ENCODE results near the gene SLC6A11.

The SLC6A11 gene

GRCh38 chr3:10792208-10792607, 23.8 kb upstream of the SLC6A11 start:
- no peak for DNase-seq

- DNase-seq, result no peak
These were observed 17.2 kb upstream of the SLC6A11 start for GRCh38 chr3:10798600-10799367.

DNA sequence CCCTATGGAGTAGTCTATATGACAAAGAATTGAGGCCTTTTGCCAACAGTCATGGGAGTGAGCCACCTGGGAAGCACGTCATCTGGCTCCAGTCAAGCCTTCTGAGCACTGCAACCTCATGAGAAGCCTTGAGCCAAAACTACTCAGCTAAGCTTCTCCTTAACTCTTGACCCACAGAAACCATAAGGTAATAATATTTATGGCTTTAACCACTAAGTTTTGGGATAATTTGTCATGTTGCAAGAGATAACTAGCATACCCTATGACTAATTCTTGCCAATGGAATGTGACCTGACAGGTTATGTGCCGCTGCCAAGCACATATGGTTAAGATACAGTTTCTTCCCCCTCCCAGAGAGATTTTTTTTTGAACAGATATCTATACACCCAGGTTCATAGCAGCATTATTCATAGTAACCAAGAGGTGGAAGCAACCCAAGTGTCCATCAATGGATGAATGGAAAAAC, 11.8 kb upstream of the SLC6A11 start:
- no peak for DNase-seq

DNA sequence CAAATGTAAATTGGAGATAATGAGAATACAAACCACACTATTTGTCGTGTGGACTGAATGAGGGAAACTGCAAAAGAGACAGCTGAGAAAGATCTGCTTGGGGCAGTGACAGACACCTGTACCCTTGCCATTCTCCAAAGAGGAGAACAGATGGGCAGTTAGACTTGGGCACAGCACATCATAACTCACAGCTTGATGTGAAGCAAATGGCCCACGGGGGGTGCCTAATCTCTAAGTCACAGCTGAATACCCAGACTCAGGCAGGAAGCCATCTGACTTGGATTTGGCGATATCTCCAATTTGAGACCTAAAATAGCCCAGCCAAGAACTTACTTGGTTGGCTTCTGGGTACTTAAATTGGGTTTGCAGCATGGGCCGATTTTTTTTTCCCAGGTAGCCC, 10.0 kb upstream of the SLC6A11 start:
- DNase-seq, result no peak

- no peak for DNase-seq
These were observed 7.8 kb upstream of the SLC6A11 start for GRCh38 chr3:10808130-10808735.

DNA sequence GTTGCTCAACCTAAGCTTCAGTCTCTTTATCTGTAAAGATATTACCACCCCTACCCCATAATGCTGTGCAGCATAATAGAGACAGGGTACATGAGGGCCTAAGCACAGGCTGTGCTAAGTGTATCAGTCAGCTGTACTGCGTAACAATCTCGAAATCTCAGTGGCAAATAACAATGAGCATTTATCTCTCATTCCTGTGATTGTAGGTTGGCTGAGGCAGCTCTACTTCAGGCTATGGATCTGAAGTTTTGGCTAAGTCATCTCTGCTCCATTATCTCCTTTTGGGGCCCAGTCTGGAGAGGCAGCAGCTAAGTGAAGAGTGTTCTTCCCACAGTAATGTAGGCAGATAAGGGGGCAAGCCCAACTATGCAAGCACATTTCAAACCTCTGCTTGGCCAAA, 7.1 kb upstream of the SLC6A11 start:
- no peak for DNase-seq

- DNase-seq, result no peak
These were observed 5.7 kb upstream of the SLC6A11 start for GRCh38 chr3:10810376-10810775.

GRCh38 chr3:10813425-10813824, 2.6 kb upstream of the SLC6A11 start:
- no peak for DNase-seq

- DNase-seq, result no peak
These were observed 1.4 kb upstream of the SLC6A11 start for GRCh38 chr3:10814623-10815022.

DNA sequence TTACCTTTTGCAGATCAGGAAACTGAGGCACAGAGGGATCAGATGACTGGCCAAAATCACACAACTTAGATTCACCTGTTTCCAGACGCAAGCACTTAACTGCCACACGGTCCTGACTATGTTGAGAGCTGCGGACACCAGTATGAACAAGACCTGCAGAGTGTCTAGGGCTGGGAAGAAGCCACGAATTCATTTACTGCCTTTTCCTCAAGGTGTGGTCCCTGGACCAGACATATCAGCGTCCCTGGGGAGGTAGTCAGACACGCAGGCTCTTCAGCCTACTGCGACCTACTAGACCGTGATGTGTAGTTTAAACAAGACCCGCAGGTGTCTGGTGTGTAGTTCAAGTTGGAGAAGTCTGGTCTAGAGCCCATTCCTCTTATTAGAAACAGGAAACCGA, 541 bp upstream of the SLC6A11 start:
- DNase-seq, result no peak

GRCh38 chr3:10816863-10817253, 830 bp downstream of the SLC6A11 start:
- DNase-seq, result no peak

DNA sequence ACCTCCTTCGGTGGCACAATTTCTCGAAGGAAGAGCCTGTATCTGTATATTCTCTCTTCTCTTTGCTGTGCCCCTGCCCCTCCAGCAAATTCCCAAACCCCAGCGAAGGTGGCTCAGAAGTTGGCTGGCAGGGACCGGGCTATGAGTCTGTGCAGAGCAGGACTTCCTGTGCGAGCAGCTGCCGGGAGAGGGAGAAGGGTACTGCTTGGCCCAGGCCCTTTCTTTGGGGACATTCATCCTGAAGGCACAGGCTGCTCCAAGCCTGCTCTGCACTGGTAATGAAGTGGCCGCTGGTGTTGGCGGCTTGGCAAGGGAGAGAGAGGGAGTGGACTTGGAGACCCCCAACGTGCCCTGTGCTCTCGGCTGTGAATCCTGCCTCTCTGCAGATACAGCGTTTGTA, 1.5 kb downstream of the SLC6A11 start:
- no peak for DNase-seq

DNA sequence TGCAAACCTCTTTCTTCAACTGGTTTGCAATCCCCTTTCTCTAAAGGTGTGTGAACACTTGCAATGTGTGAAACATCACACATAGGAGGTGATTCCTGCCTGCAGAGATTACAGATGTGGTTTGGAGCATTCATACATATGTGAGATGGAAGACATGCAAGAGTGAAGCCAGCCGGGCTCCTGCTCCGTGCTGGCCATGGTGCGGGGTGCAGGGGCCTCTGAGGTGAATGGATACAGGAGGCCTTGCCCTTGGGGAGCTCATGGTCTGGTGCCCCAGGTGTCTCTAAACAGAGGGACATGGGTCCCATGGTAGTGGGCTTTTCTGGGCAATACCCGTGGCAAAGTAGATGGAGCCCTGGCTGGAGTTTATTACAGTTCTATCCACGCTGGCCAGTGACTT, 6.0 kb downstream of the SLC6A11 start:
- no peak for DNase-seq

GRCh38 chr3:10822708-10823515, 6.9 kb downstream of the SLC6A11 start:
- no peak for DNase-seq

GRCh38 chr3:10823516-10823818, 7.4 kb downstream of the SLC6A11 start:
- no peak for DNase-seq

DNA sequence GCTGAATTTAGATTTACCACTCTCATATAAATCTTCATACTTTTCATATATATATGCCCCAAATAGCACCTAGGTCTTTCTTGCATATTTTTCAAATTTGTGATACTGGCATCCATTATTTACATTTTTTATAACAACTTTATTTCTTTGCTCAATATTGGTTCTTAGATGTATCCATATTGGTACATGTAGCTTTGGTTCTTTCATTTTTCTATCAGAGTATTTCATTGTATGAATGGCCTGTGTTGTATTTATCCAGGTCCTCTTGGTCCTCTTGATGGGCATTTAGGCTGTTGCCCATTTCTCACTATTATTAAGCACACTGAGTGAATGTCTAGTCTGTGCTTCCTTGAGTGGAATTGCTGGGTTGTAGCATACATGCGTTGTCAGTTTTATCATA, 8.4 kb downstream of the SLC6A11 start:
- no peak for DNase-seq

DNA sequence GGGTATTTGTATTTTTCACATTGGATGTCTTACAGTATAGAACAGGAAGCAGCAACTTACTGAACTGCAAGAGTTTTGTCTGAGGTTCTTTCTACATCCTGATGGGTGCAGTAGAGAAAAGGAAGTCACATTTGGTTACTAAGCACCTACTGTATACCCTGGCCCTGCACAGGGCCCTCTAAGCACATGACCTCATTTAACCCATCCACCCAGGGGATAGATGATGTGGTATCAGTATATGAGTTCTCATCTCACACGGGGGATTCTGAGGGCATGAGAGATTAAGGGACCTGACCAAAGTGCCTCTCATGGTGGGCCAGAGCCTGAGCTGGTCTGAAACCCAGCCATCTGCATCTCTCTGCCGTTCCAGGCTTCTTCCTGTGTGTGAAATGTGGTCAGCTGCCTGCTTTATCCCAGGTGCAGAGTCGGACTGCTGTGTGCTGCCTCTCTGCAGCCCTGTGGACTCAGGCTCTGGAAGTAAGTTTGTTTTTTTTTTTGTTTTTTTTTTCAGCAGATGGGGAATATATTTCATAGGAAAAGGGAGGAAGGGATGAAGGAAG, 17.9 kb downstream of the SLC6A11 start:
- no peak for DNase-seq

DNA sequence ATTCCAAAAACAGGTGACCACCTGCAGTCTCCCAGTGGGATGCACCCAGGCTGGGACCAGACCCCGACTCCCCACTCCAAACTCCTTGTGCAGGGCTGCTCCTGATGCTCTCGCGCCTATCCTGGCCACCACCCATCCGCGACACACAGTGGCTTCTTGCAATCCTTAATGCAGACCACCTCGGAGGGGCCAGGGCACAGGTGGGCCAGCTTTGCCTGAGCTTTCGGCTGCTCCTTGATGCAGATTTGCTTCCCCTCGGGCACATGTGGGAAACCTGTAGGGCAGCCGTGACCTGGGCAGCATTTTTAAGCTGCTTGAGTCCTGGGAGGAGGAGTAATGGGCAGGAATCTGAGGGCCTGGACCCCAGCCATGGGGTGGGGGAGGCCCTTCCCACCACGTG, 18.9 kb downstream of the SLC6A11 start:
- no peak for DNase-seq

- no peak for DNase-seq
These were observed 19.4 kb downstream of the SLC6A11 start for GRCh38 chr3:10835406-10835805.

GRCh38 chr3:10836676-10837075, 20.6 kb downstream of the SLC6A11 start:
- no peak for DNase-seq

GRCh38 chr3:10837849-10838248, 21.8 kb downstream of the SLC6A11 start:
- DNase-seq, result no peak

DNA sequence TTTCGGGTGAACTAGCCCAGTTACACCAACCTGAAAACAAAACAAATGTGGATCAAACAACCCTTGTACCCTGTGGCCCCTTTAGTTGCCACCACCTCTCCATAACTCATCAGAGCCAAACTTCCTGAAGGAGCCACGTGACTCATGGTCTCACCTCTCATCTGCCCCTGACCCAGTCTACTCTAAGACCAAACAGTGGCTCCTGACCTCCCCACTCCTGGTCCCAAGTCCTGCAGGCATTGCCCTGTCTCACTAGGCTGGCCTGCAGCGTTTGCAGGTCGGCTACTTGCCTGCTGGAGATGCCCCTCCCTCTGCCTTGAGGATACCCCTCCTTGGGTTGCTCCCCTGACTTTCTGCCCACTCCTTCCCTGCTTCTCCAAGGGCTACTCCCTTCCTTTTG, 23.1 kb downstream of the SLC6A11 start:
- DNase-seq, result no peak

GRCh38 chr3:10841100-10841499, 25.1 kb downstream of the SLC6A11 start:
- DNase-seq, result no peak

DNA sequence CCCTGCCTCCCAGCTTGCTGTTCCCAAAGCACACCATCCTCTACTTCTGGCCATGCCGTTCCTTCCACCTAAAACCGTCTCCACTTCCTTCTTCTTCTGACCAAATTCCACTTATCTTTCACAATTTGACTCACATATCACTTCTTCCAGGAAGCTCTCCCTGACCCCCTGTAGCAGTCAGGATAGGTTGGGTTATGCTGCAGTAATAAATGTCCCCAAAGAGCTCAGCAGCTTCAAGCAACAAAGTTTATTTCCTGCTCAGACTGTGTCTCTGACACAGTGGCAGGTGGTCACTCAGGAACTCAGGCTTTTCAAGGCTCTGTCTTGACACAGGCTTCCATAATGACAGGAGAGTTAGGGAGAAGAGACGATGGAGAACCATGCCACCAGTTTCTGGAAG, 27.4 kb downstream of the SLC6A11 start:
- DNase-seq, result no peak
